WI38 (cell line): ENCODE measurements around the gene CCL28.
"Not testable (repeated sequence)": the region's sequence is repeated elsewhere in the genome, so short reads cannot be mapped to it uniquely, and the experiment has no call there.

Source experiments
- H3K4me3 ChIP-seq: 2 replicates; pipeline ENCODE4 v1.5.1; 2011; ENCODE audit warnings: low read depth, mild to moderate bottlenecking, control low read depth, low read length
- CTCF ChIP-seq: IDR thresholded peaks from 2 replicates; pipeline ENCODE4 v1.5.1; 2012; ENCODE audit warnings: low read depth, mild to moderate bottlenecking, control low read depth, low read length

The CCL28 gene

GRCh38 chr5:43412156-43412555 lies at the start of gene CCL28:
Gene CCL28 (minus strand): TSS chr5:43412391. CDS start chr5:43412316, 75 bp downstream.
- no peak for TF ChIP-seq CTCF
- no peak within 1 kb of the TSS for H3K4me3 ChIP-seq

GRCh38 chr5:43461066-43461465 lies 48.9 kb upstream of the CCL28 start:
- no peak for TF ChIP-seq CTCF

GRCh38 chr5:43456556-43456955 lies 44.4 kb upstream of the CCL28 start:
- TF ChIP-seq CTCF = no peak
- H3K4me3 ChIP-seq = no peak overlapping the region

More at GRCh38 chr5:43461066-43461465, 48.9 kb upstream of the CCL28 start:
- H3K4me3 ChIP-seq = no peak overlapping the region

- not testable (repeated sequence) for H3K4me3 ChIP-seq
These were observed 29.4 kb upstream of the CCL28 start for GRCh38 chr5:43441575-43441974.

GRCh38 chr5:43437062-43437660 lies 25.0 kb upstream of the CCL28 start:
- no peak overlapping the region for H3K4me3 ChIP-seq
- TF ChIP-seq CTCF = no peak

- TF ChIP-seq CTCF = no peak
- H3K4me3 ChIP-seq = no peak overlapping the region
These were observed 21.2 kb upstream of the CCL28 start for GRCh38 chr5:43433382-43433781.

GRCh38 chr5:43432486-43433375 lies 20.5 kb upstream of the CCL28 start:
- no peak for TF ChIP-seq CTCF
- H3K4me3 ChIP-seq = no peak overlapping the region

GRCh38 chr5:43429706-43430105 lies 17.5 kb upstream of the CCL28 start:
- no peak overlapping the region for H3K4me3 ChIP-seq
- no peak for TF ChIP-seq CTCF
